Activated CD4-positive, alpha-beta memory T cell treated with anti-CD3 and anti-CD28 coated beads for 36 hours (primary cell): ENCODE results near the gene RARA. TPM values are rescaled to one million over a fixed set of nuclear protein-coding genes. Genes with fewer than 3 reads are reported as not detected.

Experiments
- CTCF ChIA-PET: fragments of 350-600 bp; sonication (Branson Sonifier 250); formaldehyde crosslinking; loops from one replicate; lab custom pipeline; 2021; ENCODE audit warnings: antibody characterized with exemption, inconsistent platforms; lab: Charles Lee
- POLR2A ChIA-PET: fragments of 350-600 bp; sonication (Branson Sonifier 250); formaldehyde crosslinking; loops from one replicate; lab custom pipeline; 2021; ENCODE audit warnings: antibody characterized with exemption; lab: Charles Lee
- DNase-seq: peaks from one replicate; pipeline ENCODE4 v3.0.0-alpha.2; 2020
- H3K27ac Mint-ChIP-seq: one replicate; pipeline ENCODE4 v1.8.0; 2021; ENCODE audit warnings: mixed read lengths
- H3K27me3 Mint-ChIP-seq: one replicate; pipeline ENCODE4 v1.8.0; 2021; ENCODE audit warnings: mixed read lengths
- H3K36me3 Mint-ChIP-seq: one replicate; pipeline ENCODE4 v1.8.0; 2021; ENCODE audit warnings: mixed read lengths
- H3K4me1 Mint-ChIP-seq: one replicate; pipeline ENCODE4 v1.8.0; 2021; ENCODE audit warnings: low read depth, mixed read lengths
- H3K4me3 Mint-ChIP-seq: one replicate; pipeline ENCODE4 v1.8.0; 2021; ENCODE audit warnings: mild to moderate bottlenecking, mixed read lengths
- H3K9me3 Mint-ChIP-seq: one replicate; pipeline ENCODE4 v1.8.0; 2021; ENCODE audit warnings: mixed read lengths
- intact Hi-C: fragments of 100-400 bp; cut with micrococcal nuclease; formaldehyde crosslinking; loops from one replicate; pipeline ENCODE4 v1.15.1; 2023
- total RNA-seq, 2 experiments: library from RNA; stranded (reverse); gene quantifications; one replicate each; pipeline ENCODE4 v1.2.3, GENCODE V29; 2021

The RARA gene
- total RNA-seq, 2 experiments from 2014 or later: 31.2 TPM

DNA sequence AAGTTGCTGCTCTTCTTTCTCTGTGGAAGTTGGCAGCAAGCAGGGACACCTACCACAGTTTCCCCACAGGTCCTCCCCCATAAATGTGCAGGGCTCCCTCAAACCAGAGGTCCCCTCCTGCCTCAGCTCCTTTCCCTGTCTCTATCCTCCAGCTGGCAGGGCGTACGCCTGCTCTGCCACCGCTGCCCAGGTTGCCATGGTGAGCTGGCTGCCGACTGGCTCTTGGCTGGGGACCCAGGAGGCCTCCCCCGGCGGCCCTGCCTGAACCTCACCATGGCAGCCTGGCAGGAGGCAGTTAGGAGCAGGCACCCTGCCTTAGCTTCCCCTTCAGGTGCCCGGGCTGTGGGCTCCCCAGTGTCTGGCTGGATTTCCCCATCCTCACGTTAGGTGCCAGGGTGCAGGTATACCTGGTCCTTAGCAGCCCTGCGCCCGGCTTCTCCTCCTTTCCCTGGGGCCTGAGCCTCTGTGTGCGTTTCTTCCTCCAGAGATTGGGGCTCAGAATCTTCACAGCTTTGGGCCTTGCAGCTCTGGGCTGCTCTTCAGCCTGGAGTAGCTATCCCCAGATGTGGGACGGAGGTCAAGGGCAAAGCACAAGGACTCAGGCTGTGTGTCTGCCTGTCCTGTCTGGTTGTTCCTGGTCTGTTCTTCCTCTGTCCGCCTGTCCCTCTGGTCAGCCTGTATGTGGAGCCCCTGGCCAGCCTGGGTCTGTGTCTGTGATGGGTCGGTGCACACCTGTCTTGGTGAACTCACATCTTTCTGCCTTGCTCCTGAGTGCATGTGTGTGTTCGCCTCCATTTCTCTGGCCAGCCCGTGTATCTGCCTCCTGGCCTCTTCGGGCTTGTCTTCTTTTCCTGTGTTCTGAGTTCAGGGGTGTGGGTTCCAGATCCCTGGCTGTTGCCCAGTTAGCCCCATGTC is 39.8 kb downstream of the RARA start:
- no peak for DNase-seq
- no peak overlapping the region for H3K4me3 Mint-ChIP-seq
- ChIA-PET CTCF (interaction anchor here (0.7 to 2.6 kb wide), 2 partner anchors 32 to 46 kb away, joined by 3 to 8 read pairs; no protein-coding TSS in a partner anchor), POLR2A (interaction anchor here (0.7 kb wide), 1 partner anchor 130 kb away, joined by 3 read pairs; no protein-coding TSS in a partner anchor)
- H3K27me3 Mint-ChIP-seq: no peaks in the 10 kb centered on the region
- peak overlapping the region; percentile 34 for H3K27ac Mint-ChIP-seq
- peaks cover 41% of the 10 kb centered on the region for H3K4me1 Mint-ChIP-seq
- intact Hi-C loops: no loop called here
- peaks cover 15% of the 10 kb centered on the region for H3K36me3 Mint-ChIP-seq
- H3K9me3 Mint-ChIP-seq: no peaks in the 10 kb centered on the region

DNA sequence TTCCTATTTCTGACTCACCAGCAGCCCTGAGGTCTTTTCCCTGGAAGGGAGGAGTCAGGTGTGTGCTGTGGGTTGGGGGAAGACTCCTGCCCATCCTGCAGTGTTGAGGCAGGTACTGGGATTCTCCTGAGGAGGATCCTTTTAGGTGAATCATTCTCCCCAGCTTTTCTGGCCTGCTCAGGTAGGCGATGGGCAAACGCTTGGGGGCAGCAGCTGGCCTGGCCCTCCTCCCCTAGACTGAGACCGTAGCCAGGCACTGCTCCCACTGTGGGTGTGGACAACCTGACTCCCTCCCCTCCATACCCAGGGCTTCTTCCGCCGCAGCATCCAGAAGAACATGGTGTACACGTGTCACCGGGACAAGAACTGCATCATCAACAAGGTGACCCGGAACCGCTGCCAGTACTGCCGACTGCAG is 40.5 kb downstream of the RARA start:
- intact Hi-C loops: no loop called here
- no peak for DNase-seq
- Mint-ChIP-seq H3K36me3 (peaks cover 18% of the 10 kb centered on the region), H3K4me1 (peaks cover 34% of the 10 kb centered on the region), H3K9me3 (no peaks in the 10 kb centered on the region), H3K27me3 (no peaks in the 10 kb centered on the region), H3K4me3 (no peak overlapping the region), H3K27ac (no peak overlapping the region)
- POLR2A ChIA-PET: no interaction called here
- CTCF ChIA-PET: interaction anchor here (2.6 kb wide), 1 partner anchor 46 kb away, joined by 8 read pairs; no protein-coding TSS in a partner anchor

DNA sequence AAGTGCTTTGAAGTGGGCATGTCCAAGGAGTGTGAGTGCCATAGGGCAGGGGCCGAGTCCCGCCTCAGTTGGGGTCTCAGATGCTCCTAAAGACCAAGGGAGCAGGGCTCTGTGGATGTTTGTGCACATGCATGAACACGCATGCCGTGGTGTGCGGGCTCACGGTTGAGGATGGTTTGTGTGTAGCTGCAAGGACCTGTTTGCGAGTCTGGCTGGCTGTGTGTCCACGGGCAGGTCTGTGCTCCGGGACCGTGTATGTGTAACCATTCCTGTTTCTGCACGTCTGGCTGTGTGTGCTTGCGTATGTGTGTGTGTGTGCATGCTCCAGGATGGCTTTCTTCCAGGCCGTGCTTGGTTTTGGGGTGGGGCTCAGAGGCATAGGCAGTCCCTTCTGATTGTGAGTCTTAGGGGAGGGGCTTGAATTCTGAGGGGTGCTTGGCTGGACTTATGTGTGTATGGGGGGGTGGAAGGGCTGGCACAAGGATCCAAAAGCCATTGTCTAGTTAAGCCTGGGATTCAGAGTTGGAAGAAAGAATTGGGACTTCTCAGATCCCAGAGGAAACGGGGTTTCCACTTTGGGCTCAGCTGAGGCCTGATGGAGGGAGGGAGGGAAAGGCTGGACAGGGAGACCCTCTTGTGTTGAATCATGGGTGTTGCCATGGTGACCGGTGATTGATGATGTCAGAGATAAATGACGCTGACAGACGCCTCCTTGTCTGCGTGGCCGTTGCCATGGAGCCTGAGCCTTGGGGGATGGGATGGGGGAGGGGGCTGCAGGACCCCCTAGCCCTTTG is 41.1 kb downstream of the RARA start:
- DNase-seq: no peak
- Mint-ChIP-seq H3K4me3 (no peak overlapping the region), H3K4me1 (peaks cover 32% of the 10 kb centered on the region), H3K27me3 (no peaks in the 10 kb centered on the region), H3K36me3 (peaks cover 18% of the 10 kb centered on the region), H3K27ac (peak overlapping the region; percentile 51), H3K9me3 (no peaks in the 10 kb centered on the region)
- ChIA-PET POLR2A (no interaction called here), CTCF (interaction anchor here (1.4 kb wide), 1 partner anchor 12 kb away, joined by 5 read pairs; no protein-coding TSS in a partner anchor)
- intact Hi-C loops: no loop called here

DNA sequence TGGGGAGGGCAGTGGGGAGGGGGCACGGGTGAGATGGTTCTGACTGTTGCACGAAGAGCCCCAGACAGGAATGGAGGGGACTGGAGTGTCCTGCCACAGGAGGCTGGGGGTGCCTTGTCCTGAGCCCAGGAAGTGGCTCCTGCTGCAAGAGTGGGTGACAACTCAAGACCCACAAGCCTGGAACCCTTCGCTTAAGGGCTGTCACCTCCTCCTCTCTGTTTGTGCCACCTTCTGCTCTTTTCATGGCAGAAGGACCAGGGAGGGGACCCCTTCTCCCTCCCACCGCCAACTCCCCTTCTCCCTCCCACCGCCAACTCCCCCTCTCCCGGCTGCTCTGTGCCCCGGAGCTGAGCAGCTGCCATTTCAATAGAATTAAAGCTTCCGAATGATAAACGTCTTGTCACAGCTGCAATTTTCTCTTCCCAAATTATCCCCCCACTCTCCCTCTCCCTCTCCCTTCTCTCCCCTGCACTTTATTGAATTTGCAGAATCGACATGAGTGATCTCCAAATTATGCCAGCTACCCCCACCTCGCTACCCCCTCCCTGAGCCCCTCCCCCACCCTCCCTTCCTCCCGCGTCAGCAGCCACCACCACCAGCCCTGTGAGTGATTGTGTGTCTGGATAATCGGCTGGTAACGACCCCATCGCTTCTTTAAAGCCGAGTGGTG is 41.8 kb downstream of the RARA start:
- DNase-seq: no peak
- intact Hi-C loops: no loop called here
- Mint-ChIP-seq H3K4me1 (peaks cover 26% of the 10 kb centered on the region), H3K4me3 (no peak overlapping the region), H3K36me3 (peaks cover 21% of the 10 kb centered on the region), H3K27me3 (no peaks in the 10 kb centered on the region), H3K27ac (no peak overlapping the region), H3K9me3 (no peaks in the 10 kb centered on the region)
- ChIA-PET POLR2A (no interaction called here), CTCF (interaction anchor here (1.0 to 9.9 kb wide), 3 partner anchors 10 to 45 kb away, joined by 3 to 241 read pairs (median 5); partner anchors contain the start of gene RARA)

DNA sequence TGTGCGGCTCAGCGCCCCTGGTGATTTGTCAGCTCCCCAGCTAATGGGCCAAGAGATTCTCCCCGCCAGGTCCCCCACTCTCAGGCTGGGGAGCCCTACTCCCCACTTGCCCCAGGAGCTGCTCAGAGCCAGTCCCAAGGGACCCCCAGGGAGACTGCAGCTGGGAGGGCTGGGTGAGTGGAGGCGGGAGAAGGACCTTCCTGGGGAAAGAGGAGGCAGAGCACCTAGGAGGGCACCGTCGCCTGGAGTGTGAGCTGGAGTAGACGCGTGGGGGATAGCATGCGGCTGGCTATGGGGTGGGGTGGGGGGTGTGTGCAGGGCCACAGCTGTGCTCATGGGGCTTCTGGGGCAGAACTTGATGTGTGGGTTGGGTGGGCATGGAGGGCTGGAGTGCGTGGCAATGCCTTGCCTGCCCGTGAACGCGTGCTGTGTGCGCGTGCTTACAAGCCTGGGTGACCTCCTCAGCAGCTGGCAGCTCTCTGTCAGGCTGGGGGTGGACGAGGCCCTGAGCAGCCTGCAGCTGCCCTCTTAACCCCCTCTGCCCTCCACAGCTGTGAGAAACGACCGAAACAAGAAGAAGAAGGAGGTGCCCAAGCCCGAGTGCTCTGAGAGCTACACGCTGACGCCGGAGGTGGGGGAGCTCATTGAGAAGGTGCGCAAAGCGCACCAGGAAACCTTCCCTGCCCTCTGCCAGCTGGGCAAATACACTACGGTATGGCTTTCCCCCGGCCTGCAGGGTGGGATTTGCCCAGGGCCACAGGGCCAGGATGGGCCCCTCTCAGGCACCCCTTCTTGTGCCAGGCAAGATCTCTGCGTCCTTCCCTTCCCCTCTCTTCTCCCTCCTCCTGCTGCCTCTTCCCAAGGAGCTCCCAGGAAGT is 42.6 kb downstream of the RARA start:
- no peak overlapping the region for H3K4me3 Mint-ChIP-seq
- ChIA-PET POLR2A (no interaction called here), CTCF (interaction anchor here (1.0 to 9.9 kb wide), 5 partner anchors 10 to 183 kb away, joined by 3 to 241 read pairs (median 5); partner anchors contain the start of gene RARA)
- intact Hi-C loops: no loop called here
- no peaks in the 10 kb centered on the region for H3K27me3 Mint-ChIP-seq
- DNase-seq: no peak
- no peaks in the 10 kb centered on the region for H3K9me3 Mint-ChIP-seq
- H3K4me1 Mint-ChIP-seq: peaks cover 20% of the 10 kb centered on the region
- H3K27ac Mint-ChIP-seq: peak overlapping the region; percentile 26
- H3K36me3 Mint-ChIP-seq: peaks cover 21% of the 10 kb centered on the region

DNA sequence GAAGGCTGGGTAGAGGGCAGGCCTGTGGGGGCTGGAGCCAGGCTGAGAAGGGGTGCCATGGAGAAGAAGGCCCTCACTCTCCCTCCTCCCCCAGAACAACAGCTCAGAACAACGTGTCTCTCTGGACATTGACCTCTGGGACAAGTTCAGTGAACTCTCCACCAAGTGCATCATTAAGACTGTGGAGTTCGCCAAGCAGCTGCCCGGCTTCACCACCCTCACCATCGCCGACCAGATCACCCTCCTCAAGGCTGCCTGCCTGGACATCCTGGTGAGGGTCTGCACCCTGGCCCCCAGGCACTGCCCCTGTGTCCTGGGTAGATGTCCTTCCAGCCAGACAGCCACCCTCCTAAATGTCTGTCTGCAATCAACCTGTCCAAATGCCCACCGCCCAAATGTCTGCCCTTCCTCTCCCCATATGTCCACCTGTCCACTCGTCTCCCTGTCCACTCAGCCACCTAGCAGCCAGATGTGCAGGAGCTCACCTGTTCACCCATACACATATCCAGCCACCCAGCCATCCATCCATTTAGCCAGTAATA is 43.3 kb downstream of the RARA start:
- DNase-seq: no peak
- ChIA-PET CTCF (interaction anchor here (1.3 to 9.9 kb wide), 4 partner anchors 47 to 183 kb away, joined by 3 to 241 read pairs (median 15); partner anchors contain the start of gene RARA), POLR2A (no interaction called here)
- peaks cover 21% of the 10 kb centered on the region for H3K36me3 Mint-ChIP-seq
- peaks cover 14% of the 10 kb centered on the region for H3K4me1 Mint-ChIP-seq
- H3K27ac Mint-ChIP-seq: peak overlapping the region; percentile 33
- H3K27me3 Mint-ChIP-seq: no peaks in the 10 kb centered on the region
- no peaks in the 10 kb centered on the region for H3K9me3 Mint-ChIP-seq
- H3K4me3 Mint-ChIP-seq: no peak overlapping the region
- intact Hi-C loops: no loop called here

DNA sequence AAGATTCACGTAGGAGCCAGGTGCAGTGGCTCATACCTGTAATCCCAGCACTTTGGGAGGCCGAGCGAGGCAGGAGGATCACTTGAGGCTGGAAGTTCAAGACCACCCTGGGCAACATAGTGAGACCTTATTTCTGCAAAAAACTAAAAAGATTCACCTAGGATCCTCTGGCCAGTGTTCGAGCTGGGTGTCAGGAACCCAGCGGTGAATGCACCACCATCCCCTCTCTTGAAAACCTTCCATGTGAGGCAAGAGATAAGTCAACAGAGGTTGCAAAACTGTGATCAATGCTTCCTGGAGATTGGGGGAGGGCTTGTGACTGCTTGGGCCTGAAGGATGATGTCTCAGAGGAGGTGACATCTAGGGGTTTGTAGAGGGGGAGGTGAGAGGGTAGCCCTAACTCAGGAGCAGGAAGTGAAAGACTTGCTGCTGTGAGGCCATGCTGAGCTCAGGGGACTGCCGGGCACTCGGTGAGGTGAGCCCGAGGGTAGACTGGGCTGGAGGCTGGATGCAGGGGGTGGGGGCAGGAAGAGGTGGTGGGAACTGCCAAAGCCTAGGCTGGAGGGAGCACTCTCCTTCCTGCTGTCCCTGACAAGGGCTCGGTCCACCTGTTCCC is 43.9 kb downstream of the RARA start:
- intact Hi-C loops: no loop called here
- H3K4me3 Mint-ChIP-seq: no peak overlapping the region
- peaks cover 21% of the 10 kb centered on the region for H3K36me3 Mint-ChIP-seq
- no peaks in the 10 kb centered on the region for H3K27me3 Mint-ChIP-seq
- CTCF ChIA-PET: interaction anchor here (1.3 to 9.9 kb wide), 6 partner anchors 16 to 184 kb away, joined by 3 to 241 read pairs (median 15); partner anchors contain the start of gene RARA
- H3K27ac Mint-ChIP-seq: peak overlapping the region; percentile 33
- H3K4me1 Mint-ChIP-seq: peaks cover 14% of the 10 kb centered on the region
- DNase-seq: peak; percentile 23
- H3K9me3 Mint-ChIP-seq: no peaks in the 10 kb centered on the region
- POLR2A ChIA-PET: no interaction called here

DNA sequence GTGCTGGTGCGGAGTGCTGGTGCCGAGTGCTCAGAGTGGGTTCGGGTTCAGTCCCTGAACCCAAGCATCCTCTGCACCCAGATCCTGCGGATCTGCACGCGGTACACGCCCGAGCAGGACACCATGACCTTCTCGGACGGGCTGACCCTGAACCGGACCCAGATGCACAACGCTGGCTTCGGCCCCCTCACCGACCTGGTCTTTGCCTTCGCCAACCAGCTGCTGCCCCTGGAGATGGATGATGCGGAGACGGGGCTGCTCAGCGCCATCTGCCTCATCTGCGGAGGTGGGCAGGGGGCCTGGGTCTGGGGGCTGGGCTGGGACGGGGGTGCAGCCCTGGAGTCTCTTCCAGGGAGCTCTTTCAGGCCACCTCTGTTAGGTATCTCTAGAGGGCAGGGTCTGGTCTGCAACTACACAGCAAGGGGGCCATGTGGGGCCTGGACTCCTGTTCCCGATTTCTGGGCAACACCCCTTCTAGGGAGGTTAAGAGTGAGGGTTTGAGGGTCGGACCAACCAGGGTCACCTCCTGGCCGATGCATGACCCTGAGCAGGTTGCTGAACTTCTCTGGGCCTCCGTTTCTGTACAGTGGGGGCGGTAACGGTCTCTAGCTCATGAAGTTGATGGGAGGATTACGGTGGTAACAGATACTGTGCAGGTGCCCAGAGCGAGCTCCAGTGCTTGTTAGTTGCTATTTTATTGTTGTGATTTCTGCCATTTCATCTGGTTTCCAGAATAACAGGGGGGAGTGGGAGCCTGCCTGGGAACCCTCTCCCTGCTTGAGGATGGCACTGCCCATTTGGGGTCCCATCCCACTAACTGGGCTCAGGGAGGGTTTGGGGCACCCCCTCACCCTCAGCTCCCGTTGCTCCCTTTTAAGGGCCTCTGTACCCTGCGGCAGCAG is 45.5 kb downstream of the RARA start:
- no peaks in the 10 kb centered on the region for H3K27me3 Mint-ChIP-seq
- no peak overlapping the region for H3K27ac Mint-ChIP-seq
- CTCF ChIA-PET: interaction anchor here (0.5 to 9.9 kb wide), 52 partner anchors 8 to 341 kb away, joined by 3 to 241 read pairs (median 5); partner anchors contain the start of genes CDC6, RARA and WIPF2
- H3K9me3 Mint-ChIP-seq: no peaks in the 10 kb centered on the region
- DNase-seq: no peak
- peaks cover 16% of the 10 kb centered on the region for H3K36me3 Mint-ChIP-seq
- POLR2A ChIA-PET: interaction anchor here (0.5 to 1.2 kb wide), 4 partner anchors 46 to 54 kb away, joined by 3 to 4 read pairs (median 4); no protein-coding TSS in a partner anchor
- H3K4me3 Mint-ChIP-seq: no peak overlapping the region
- intact Hi-C loops: loop anchor here (1.0 to 5.0 kb wide), 4 partner anchors 37 to 152 kb away; no protein-coding TSS in a partner anchor
- H3K4me1 Mint-ChIP-seq: peaks cover 17% of the 10 kb centered on the region

DNA sequence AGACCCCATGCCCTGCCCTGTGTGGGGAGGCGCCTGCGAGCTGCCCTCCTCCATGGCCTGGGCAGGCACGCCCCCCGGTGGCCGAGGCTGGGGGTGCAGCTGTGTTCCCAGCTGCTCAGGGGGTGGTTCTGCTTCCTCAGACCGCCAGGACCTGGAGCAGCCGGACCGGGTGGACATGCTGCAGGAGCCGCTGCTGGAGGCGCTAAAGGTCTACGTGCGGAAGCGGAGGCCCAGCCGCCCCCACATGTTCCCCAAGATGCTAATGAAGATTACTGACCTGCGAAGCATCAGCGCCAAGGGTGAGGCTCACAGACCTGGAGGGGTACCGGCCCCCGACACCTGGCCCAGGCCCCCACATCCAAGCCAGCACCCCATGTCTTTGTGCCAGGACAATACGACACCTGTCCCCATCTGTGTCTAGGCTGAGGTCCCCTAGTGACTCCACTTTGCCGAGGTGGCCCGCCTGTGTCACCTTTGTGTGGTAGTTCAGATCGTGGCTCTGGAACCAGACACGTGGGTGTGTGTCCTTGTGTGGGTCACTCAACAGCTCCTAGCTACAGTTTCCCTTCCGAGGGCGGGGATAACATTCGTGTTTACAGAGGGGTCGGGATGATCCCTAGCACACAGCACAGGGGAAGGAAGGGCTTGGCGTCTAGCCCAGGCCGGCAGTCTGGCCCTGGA is 46.3 kb downstream of the RARA start:
- peaks cover 12% of the 10 kb centered on the region for H3K36me3 Mint-ChIP-seq
- H3K9me3 Mint-ChIP-seq: no peaks in the 10 kb centered on the region
- no peak overlapping the region for H3K27ac Mint-ChIP-seq
- no peaks in the 10 kb centered on the region for H3K27me3 Mint-ChIP-seq
- intact Hi-C loops: loop anchor here (1.0 to 5.0 kb wide), 4 partner anchors 38 to 152 kb away; no protein-coding TSS in a partner anchor
- no peak overlapping the region for H3K4me3 Mint-ChIP-seq
- CTCF ChIA-PET: interaction anchor here (0.6 to 9.9 kb wide), 46 partner anchors 10 to 242 kb away, joined by 3 to 241 read pairs (median 5); partner anchors contain the start of genes CDC6, RARA and WIPF2
- DNase-seq: peak; percentile 83
- POLR2A ChIA-PET: interaction anchor here (1.0 to 1.2 kb wide), 3 partner anchors 45 to 52 kb away, joined by 3 to 4 read pairs (median 4); no protein-coding TSS in a partner anchor
- peaks cover 17% of the 10 kb centered on the region for H3K4me1 Mint-ChIP-seq
